Stimulated activated memory B cell treated with anti-CD40 and anti-IgM and Interleukin-4, amounts not matched to agents 10 μg/mL and 1 μg/mL and 100 μg/mL, for 72 hours (primary cell): Measurements from ENCODE around the gene PRPS2.

Source experiments
- ATAC-seq: fragments of 150-1000 bp; cut with Tn5 transposase; 2 replicates; pipeline ENCODE4 v1.10.0; 2021
- H3K27ac Mint-ChIP-seq: one replicate; pipeline ENCODE4 v1.8.0; 2022; ENCODE audit warnings: mild to moderate bottlenecking, mixed read lengths
- H3K27me3 Mint-ChIP-seq: one replicate; pipeline ENCODE4 v1.8.0; 2022; ENCODE audit warnings: mixed read lengths
- H3K36me3 Mint-ChIP-seq: one replicate; pipeline ENCODE4 v1.8.0; 2022; ENCODE audit warnings: mixed read lengths
- H3K4me1 Mint-ChIP-seq: one replicate; pipeline ENCODE4 v1.8.0; 2022; ENCODE audit warnings: mixed read lengths
- H3K4me3 Mint-ChIP-seq: one replicate; pipeline ENCODE4 v1.8.0; 2022; ENCODE audit warnings: mild to moderate bottlenecking, moderate library complexity, mixed read lengths
- H3K9me3 Mint-ChIP-seq: one replicate; pipeline ENCODE4 v1.8.0; 2022; ENCODE audit warnings: mixed read lengths

PRPS2 gene

DNA sequence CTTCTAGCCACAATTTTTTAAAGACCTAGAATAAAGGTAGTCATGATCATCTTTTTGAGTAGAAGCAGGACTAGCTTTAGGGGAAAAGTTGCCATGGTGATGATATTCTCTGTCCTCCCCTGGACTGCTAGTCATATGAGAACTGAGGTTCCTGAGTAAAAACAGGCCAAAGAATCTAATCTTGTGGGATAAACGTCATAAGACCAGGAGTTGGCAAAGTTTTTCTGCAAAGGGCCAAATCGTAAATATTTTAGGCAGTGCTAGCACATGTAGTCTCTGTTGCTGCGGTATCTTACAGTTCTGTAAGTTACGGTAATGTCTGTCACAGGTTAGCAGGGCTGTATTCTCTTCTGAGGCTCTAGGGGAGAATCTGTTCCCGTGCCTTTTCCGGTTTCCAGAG lies 3.4 kb downstream of the PRPS2 start:
- Mint-ChIP-seq H3K36me3 (peaks cover 7% of the 10 kb centered on the region), H3K27ac (no peak overlapping the region), H3K4me3 (no peak overlapping the region), H3K27me3 (no peaks in the 10 kb centered on the region), H3K4me1 (peaks cover 13% of the 10 kb centered on the region), H3K9me3 (no peaks in the 10 kb centered on the region)
- no peak for ATAC-seq

DNA sequence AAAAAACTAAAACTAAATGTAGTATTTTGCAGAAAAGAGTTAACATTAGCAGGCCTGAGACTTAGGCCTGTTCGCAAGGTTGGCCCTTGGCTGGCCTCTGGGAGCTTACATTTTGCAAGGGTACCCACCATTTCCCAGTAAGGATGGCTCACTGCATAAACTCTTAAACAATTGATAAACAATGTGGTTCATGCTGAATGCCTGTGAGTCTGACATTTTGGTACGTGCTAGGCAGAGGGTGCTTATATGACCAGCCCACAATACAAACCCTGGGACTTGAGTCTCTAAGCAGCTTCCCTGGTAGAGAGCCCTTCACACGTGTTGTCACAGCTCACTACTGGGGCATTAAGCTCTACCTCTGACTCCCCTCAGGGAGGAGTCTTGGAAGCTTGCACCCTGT lies 7.4 kb downstream of the PRPS2 start:
- H3K27me3 Mint-ChIP-seq: no peaks in the 10 kb centered on the region
- no peak overlapping the region for H3K4me3 Mint-ChIP-seq
- H3K9me3 Mint-ChIP-seq: no peaks in the 10 kb centered on the region
- ATAC-seq: no peak
- H3K27ac Mint-ChIP-seq: no peak overlapping the region
- H3K4me1 Mint-ChIP-seq: no peaks in the 10 kb centered on the region
- H3K36me3 Mint-ChIP-seq: peaks cover 24% of the 10 kb centered on the region

DNA sequence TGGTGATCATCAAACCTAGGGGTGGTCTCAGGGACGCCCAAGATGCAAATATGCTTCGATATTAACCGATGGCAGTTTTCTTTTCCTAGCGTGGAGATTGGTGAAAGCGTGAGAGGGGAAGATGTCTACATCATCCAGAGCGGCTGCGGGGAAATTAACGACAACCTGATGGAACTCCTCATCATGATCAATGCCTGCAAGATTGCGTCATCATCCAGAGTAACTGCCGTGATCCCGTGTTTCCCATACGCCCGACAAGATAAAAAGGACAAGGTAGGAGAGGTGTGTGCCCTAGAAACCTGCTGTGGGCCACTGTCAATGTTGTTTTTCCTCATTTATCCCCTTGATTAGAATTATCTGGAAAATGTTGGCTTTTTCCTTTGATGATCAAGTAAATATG lies 7.9 kb downstream of the PRPS2 start:
- Mint-ChIP-seq H3K36me3 (peaks cover 24% of the 10 kb centered on the region), H3K27me3 (no peaks in the 10 kb centered on the region), H3K4me3 (no peak overlapping the region)

DNA sequence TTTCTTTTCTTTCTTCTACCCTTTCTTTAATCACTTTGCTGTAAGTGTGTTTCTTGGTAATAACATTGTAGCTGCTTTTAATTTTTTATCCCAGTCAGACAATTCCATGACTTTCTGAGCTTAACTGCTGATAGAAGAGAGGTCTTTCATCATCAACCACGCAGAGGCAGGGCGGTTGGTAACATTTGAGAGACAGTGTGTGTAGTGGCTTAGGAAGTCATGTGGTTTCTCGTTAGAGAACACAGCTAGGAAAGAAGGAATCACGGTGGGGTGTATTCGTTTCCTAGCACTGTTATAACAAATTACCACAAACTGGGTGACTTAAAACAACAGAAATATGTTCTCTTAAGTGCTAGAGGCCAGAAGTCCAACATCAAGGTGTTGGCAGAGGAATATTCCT lies 11.5 kb downstream of the PRPS2 start:
- H3K9me3 Mint-ChIP-seq: no peaks in the 10 kb centered on the region
- no peak overlapping the region for H3K4me3 Mint-ChIP-seq
- ATAC-seq: no peak

More for the DNA sequence above, 7.9 kb downstream of the PRPS2 start:
- H3K9me3 Mint-ChIP-seq: no peaks in the 10 kb centered on the region
- H3K27ac Mint-ChIP-seq: no peak overlapping the region
- ATAC-seq: no peak
- no peaks in the 10 kb centered on the region for H3K4me1 Mint-ChIP-seq

DNA sequence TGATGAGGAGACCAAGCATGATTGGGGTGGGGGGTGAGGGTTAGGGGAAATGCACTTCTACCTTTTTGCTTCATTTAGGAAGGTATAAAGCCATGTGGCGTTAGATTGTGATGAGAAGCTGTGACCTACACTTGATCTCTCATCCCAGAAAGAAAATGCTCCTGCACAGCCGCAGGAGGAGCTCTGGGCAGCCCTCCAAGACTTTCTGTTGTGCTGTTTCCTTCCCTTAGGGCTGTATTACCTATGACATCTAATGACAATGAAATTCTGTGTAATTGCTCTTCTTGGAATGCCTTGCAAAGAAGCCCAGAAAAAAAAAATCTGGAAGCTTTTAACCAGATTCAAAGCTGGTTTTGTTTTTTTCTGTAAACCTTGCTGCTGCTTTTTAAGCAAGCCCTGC lies 13.4 kb downstream of the PRPS2 start:
- Mint-ChIP-seq H3K36me3 (peaks cover 28% of the 10 kb centered on the region), H3K4me3 (no peak overlapping the region), H3K9me3 (no peaks in the 10 kb centered on the region), H3K27ac (no peak overlapping the region), H3K27me3 (no peaks in the 10 kb centered on the region), H3K4me1 (no peaks in the 10 kb centered on the region)
- ATAC-seq: no peak

More for the DNA sequence above, 11.5 kb downstream of the PRPS2 start:
- Mint-ChIP-seq H3K4me1 (no peaks in the 10 kb centered on the region), H3K27me3 (no peaks in the 10 kb centered on the region), H3K36me3 (peaks cover 34% of the 10 kb centered on the region), H3K27ac (no peak overlapping the region)

DNA sequence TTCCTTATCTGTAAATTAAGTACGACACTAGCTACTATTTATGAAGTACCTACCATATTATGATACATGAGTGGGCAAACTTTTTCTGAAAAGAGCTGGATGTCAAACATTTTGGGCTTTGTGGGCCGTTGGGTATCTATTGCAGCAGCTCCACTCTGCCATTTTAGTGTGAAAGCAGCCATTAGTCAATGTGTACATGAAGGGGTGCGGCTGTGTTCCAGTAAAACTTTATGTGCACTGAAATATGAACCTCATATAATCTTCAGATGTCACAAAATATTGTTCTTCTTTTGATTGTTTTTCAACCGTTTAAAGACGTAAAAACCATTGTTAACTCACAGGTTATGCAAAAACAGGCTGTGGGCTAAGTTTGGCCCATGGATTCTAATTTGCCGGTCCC lies 14.1 kb downstream of the PRPS2 start:
- Mint-ChIP-seq H3K9me3 (no peaks in the 10 kb centered on the region), H3K36me3 (peaks cover 28% of the 10 kb centered on the region), H3K4me1 (no peaks in the 10 kb centered on the region), H3K27me3 (no peaks in the 10 kb centered on the region), H3K4me3 (no peak overlapping the region), H3K27ac (no peak overlapping the region)
- ATAC-seq: no peak

DNA sequence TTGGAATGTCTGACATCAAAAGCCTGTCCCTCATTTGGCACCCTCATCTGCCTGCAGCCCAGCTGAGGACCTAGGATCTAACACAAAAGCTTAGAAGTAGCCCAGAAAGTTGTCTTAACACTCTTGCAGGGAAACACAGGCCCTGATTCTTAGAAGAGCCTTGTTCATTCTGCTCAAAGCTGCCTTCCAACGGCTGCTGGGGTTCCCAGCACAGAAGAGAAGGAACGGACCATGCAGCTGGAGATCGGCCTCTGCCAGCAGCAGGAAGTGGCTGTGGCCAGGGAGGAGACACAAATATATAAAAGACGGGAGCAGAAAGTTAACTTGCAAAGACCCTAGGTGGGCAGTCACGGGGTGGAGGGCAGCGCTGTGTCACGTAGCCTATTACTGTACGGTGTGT lies 20.4 kb downstream of the PRPS2 start:
- Mint-ChIP-seq H3K4me1 (peaks cover 5% of the 10 kb centered on the region), H3K36me3 (peaks cover 9% of the 10 kb centered on the region), H3K27ac (no peak overlapping the region), H3K9me3 (no peaks in the 10 kb centered on the region), H3K27me3 (no peaks in the 10 kb centered on the region), H3K4me3 (no peak overlapping the region)
- no peak for ATAC-seq

DNA sequence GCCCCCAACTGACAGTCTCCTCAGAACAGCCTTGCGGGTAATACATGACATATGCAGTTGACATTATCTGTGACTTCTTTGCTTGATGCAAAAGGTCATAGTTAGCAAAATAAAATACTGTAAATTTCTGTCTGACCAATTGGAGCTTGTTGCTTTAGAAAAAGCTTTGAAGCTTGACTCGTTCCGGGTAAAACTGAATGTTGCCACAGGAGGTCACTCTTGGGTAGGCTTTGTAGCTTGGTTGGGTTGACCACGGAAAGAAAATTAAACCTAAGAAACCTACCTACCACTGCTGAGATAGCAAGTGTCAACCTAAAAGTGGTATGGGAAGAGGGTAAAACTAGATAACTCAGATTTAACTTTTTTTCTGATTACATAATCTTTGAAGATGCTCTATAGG lies 23.2 kb downstream of the PRPS2 start:
- no peaks in the 10 kb centered on the region for H3K9me3 Mint-ChIP-seq
- no peaks in the 10 kb centered on the region for H3K27me3 Mint-ChIP-seq
- H3K36me3 Mint-ChIP-seq: peaks cover 10% of the 10 kb centered on the region
- peak; percentile 45 for ATAC-seq
- no peak overlapping the region for H3K27ac Mint-ChIP-seq
- no peak overlapping the region for H3K4me3 Mint-ChIP-seq
- H3K4me1 Mint-ChIP-seq: peaks cover 5% of the 10 kb centered on the region

DNA sequence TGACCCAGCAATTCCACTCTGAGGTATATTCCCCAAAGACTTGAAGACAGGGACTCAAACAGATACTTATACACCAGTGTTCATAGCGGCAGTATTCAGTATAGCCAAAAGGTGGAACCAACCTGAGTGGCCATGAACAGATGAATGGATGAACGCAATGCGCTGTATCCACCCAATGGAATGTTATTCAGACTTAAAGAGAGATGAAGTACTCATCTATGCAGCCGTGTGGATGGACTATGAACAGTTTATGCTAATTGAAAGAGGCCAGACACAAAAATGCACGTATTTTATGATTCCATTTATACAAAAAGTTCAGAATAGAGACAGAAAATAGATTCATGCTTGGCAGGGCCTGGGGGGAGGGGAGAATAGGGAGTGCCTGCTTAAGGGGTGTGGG lies 26.3 kb downstream of the PRPS2 start:
- peaks cover 10% of the 10 kb centered on the region for H3K36me3 Mint-ChIP-seq
- no peak for ATAC-seq
- no peak overlapping the region for H3K27ac Mint-ChIP-seq
- no peaks in the 10 kb centered on the region for H3K9me3 Mint-ChIP-seq
- no peaks in the 10 kb centered on the region for H3K27me3 Mint-ChIP-seq
- H3K4me1 Mint-ChIP-seq: peaks cover 5% of the 10 kb centered on the region
- no peak overlapping the region for H3K4me3 Mint-ChIP-seq

DNA sequence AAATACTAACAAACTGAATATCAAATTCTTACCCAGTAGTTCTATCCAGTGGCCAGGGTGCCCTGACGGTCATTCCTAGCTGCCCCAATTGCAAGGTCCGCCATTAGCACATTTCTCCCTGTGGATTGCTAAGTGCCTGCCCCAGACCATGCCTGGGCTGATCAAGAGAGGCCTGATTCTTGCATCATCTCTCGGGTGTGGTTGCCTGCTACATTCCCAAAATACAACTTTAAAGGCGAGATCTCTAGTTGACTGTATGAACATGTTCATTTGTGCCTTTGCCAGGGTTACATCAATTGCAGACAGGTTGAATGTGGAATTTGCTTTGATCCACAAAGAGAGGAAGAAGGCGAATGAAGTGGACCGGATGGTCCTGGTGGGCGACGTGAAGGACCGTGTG lies 28.0 kb downstream of the PRPS2 start:
- no peaks in the 10 kb centered on the region for H3K27me3 Mint-ChIP-seq
- H3K36me3 Mint-ChIP-seq: peaks cover 10% of the 10 kb centered on the region
- peaks cover 4% of the 10 kb centered on the region for H3K4me1 Mint-ChIP-seq
- H3K9me3 Mint-ChIP-seq: no peaks in the 10 kb centered on the region
- no peak overlapping the region for H3K4me3 Mint-ChIP-seq
- H3K27ac Mint-ChIP-seq: no peak overlapping the region
- no peak for ATAC-seq

DNA sequence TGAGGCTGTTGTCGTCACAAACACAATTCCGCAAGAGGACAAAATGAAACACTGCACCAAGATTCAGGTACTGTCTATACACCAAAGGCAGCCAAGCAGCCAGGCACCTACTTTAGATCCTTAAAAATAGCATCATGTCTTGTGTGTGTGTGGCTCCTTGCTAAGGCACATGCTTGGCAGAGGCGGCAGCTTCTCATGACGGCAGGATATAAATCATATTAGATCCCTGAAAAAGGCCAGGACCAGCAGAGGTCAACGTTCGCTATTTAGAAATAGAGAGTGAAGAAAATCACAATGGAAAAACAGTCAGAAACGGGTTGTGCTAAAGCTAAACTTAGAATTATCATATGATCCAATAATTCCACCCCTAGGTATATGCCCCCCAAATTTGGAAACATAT lies 29.5 kb downstream of the PRPS2 start:
- Mint-ChIP-seq H3K27ac (no peak overlapping the region), H3K27me3 (no peaks in the 10 kb centered on the region), H3K36me3 (peaks cover 19% of the 10 kb centered on the region), H3K9me3 (no peaks in the 10 kb centered on the region), H3K4me1 (no peaks in the 10 kb centered on the region), H3K4me3 (no peak overlapping the region)
- no peak for ATAC-seq

DNA sequence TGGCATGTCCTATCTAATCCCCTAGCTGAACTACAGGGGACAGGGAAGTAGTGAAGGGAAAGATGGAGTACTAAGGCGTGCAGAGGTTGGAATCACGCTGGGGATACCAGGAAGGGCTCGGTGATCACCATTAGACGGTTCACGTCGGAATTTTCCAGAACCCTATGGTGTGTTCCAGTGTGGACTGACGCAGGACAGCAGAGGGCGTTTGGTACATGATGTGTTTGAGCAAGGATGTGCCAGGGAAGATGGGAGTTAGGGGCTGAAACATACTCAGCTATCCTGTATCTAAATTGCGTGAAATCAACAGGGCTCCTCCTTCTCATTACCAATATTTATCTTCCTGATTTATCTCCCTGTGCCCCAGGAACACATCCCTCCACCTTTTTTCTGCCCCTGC lies 33.7 kb downstream of the PRPS2 start:
- ATAC-seq: no peak
- no peak overlapping the region for H3K4me3 Mint-ChIP-seq
- no peaks in the 10 kb centered on the region for H3K27me3 Mint-ChIP-seq
- no peaks in the 10 kb centered on the region for H3K9me3 Mint-ChIP-seq
- H3K27ac Mint-ChIP-seq: no peak overlapping the region
- H3K4me1 Mint-ChIP-seq: no peaks in the 10 kb centered on the region
- H3K36me3 Mint-ChIP-seq: peaks cover 9% of the 10 kb centered on the region

DNA sequence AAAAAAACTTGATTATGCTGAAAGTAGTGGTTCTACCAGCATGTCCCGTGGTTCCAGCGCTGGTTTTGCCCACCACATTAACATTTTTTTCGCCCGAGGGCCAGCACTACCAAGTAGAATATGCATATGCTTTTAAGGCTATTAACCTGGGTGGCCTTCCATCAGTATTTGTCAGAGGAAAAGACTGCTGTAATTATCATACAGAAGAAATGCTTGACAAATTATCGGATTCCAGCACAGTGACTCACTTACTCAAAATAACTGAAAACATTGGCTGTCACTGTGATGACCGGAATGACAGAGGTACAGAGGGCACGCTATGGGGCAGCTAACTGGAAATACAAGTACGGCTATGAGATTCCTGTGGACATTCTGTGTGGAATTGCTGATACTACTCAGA lies 34.6 kb downstream of the PRPS2 start:
- H3K36me3 Mint-ChIP-seq: peaks cover 9% of the 10 kb centered on the region
- no peaks in the 10 kb centered on the region for H3K4me1 Mint-ChIP-seq
- no peak overlapping the region for H3K27ac Mint-ChIP-seq

DNA sequence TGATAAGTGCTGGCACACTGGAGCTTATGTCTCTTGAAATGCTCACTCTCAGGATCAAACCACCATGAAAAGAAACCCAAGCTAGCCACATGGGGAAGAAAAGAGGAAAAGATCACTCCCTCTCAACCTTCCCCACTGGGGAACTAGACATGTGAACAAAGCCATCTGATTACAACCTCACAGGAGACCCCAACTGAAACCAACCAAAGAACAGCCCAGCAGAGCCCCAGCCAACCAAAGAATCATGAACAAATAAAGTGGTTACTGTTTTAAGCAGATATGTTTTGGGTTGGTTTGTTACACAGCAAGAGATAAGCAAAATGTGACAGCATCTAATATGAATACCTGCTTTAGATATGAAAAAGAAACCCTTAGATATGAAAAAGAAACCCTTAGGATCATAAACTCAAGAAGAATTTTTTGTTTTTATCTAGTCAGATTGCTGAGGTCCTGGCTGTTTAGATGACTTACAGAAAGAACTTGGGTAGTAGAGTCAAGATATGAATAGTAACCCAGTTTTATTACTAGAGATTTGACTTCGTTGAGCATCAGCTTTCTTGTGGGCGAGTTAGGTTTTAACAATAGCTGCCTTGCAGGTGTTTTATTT lies 52.0 kb downstream of the PRPS2 start:
- H3K9me3 Mint-ChIP-seq: no peaks in the 10 kb centered on the region
- no peaks in the 10 kb centered on the region for H3K36me3 Mint-ChIP-seq
- H3K27ac Mint-ChIP-seq: peak overlapping the region; percentile 81
- H3K4me1 Mint-ChIP-seq: peaks cover 6% of the 10 kb centered on the region
- H3K4me3 Mint-ChIP-seq: peak overlapping the region; percentile 58
- ATAC-seq: no peak
- no peaks in the 10 kb centered on the region for H3K27me3 Mint-ChIP-seq

More for the DNA sequence above, 34.6 kb downstream of the PRPS2 start:
- H3K4me3 Mint-ChIP-seq: no peak overlapping the region
- no peaks in the 10 kb centered on the region for H3K9me3 Mint-ChIP-seq
- H3K27me3 Mint-ChIP-seq: no peaks in the 10 kb centered on the region
- no peak for ATAC-seq

DNA sequence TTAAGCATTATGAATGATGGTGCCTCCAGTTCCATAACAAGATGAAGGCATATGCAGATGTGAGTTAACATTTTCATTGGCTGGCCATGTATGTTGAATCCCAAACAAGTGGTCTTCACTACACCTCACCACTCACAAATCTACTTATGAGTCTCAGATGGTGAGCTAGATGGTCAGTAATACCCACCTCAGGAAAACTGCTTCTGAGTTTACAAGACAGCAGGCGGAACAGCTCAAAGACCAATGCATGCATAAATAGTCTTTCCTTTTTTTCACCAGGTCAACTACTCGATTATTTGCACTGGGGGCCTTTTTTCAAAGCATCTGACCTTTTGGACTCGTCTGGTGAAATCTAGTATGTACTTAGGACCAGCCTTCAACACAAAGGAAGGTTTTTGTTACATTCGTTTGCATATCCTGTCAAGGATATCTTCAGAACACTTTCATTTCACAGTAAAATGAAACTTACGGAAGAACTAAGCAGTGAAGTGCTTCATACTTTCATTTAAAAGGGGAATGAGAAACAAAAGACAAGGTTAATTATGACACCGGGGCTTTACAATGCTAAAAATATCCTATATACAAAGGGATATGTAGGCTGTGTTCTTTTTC lies 52.6 kb downstream of the PRPS2 start:
- Mint-ChIP-seq H3K27ac (peak overlapping the region; percentile 81), H3K4me3 (peak overlapping the region; percentile 58), H3K27me3 (no peaks in the 10 kb centered on the region), H3K4me1 (peaks cover 6% of the 10 kb centered on the region), H3K9me3 (no peaks in the 10 kb centered on the region), H3K36me3 (no peaks in the 10 kb centered on the region)
- ATAC-seq: peak; percentile 73

DNA sequence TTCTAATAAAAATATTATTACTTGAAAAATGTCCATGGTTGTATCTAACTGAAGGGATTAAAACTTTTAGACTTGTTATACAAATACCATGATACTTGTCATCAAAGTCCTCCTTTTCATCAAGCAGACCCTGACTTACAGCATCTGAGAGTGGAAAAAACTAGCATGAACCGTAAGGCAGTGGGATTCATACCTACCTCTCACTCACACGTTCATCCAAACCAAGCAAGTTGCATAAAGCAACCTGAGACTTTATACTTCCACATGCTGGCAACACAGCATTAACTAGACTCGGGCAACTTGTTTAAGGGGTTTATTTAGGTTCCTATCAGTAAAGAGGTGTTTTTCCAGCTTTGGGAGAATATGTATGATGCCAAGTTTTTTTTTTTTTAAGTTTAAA lies 53.1 kb downstream of the PRPS2 start:
- Mint-ChIP-seq H3K36me3 (no peaks in the 10 kb centered on the region), H3K27me3 (no peaks in the 10 kb centered on the region), H3K9me3 (no peaks in the 10 kb centered on the region), H3K27ac (peak overlapping the region; percentile 81), H3K4me3 (no peak overlapping the region), H3K4me1 (peaks cover 6% of the 10 kb centered on the region)
- ATAC-seq: no peak
